Metanephros (tissue), 1 donor: ENCODE measurements around the gene FLYWCH2. TPM values are rescaled to one million over a fixed set of nuclear protein-coding genes. Genes with fewer than 3 reads are reported as not detected.

Source experiments
- total RNA-seq: library from RNA; depleted of rRNA; stranded (reverse); fragments of >200 nt; gene quantifications from one replicate; pipeline ENCODE4 v1.2.3, GENCODE V29; 2014

The FLYWCH2 gene
- total RNA-seq = 44.1 TPM

GRCh38 chr16:2882650-2883457 is at the start of gene FLYWCH2:
Gene FLYWCH2 (plus strand): TSS chr16:2883215. CDS start chr16:2896450, 13,235 bp downstream.

GRCh38 chr16:2857451-2858244 is 25.4 kb upstream of the FLYWCH2 start, which contains the start of gene PRSS22:
Gene PRSS22 (minus strand): TSS chr16:2858170. CDS start chr16:2858104, 66 bp downstream.

GRCh38 chr16:2911638-2912329 is 28.8 kb downstream of the FLYWCH2 start, which contains the start of gene FLYWCH1:
Gene FLYWCH1 (plus strand): TSS chr16:2911931. CDS start chr16:2929686, 17,755 bp downstream.

Other genes starting within 250 kb of the FLYWCH2 start
- 19.6 TPM for gene KCTD5, start 200.7 kb upstream of the FLYWCH2 start, total RNA-seq
- gene PRSS27, start 163.0 kb upstream of the FLYWCH2 start, total RNA-seq = 0.47 TPM
- gene SRRM2, start 130.6 kb upstream of the FLYWCH2 start, total RNA-seq = 260 TPM
- gene ELOB, start 105.9 kb upstream of the FLYWCH2 start, total RNA-seq = 166 TPM
- gene PRSS33, start 95.7 kb upstream of the FLYWCH2 start, total RNA-seq = 1.2 TPM
- not detected for gene PRSS41, start 84.7 kb upstream of the FLYWCH2 start, total RNA-seq
- not detected for gene PRSS21, start 66.0 kb upstream of the FLYWCH2 start, total RNA-seq
- 0.70 TPM for gene ZG16B, start 52.9 kb upstream of the FLYWCH2 start, total RNA-seq
- gene PRSS22, start 25.0 kb upstream of the FLYWCH2 start, total RNA-seq = 4.1 TPM
- gene FLYWCH1, start 28.7 kb downstream of the FLYWCH2 start, total RNA-seq = 23.8 TPM
- 2.9 TPM for gene KREMEN2, start 81.1 kb downstream of the FLYWCH2 start, total RNA-seq
- gene PAQR4, start 86.1 kb downstream of the FLYWCH2 start, total RNA-seq = 5.2 TPM
- gene PKMYT1, start 97.2 kb downstream of the FLYWCH2 start, total RNA-seq = 8.6 TPM
- gene CLDN9, start 129.7 kb downstream of the FLYWCH2 start, total RNA-seq = 2.5 TPM
- 7.6 TPM for gene CLDN6, start 135.0 kb downstream of the FLYWCH2 start, total RNA-seq
- gene TNFRSF12A, start 137.2 kb downstream of the FLYWCH2 start, total RNA-seq = 25.6 TPM
- 25.4 TPM for gene HCFC1R1, start 140.7 kb downstream of the FLYWCH2 start, total RNA-seq
- 18.2 TPM for gene THOC6, start 140.8 kb downstream of the FLYWCH2 start, total RNA-seq
- gene BICDL2, start 153.7 kb downstream of the FLYWCH2 start, total RNA-seq = 3.3 TPM
- gene MMP25, start 163.3 kb downstream of the FLYWCH2 start, total RNA-seq = 4.4 TPM
- gene IL32, start 182.4 kb downstream of the FLYWCH2 start, total RNA-seq = 44.8 TPM
- gene ZSCAN10, start 216.1 kb downstream of the FLYWCH2 start, total RNA-seq = 0.12 TPM
- gene ZNF205, start 229.4 kb downstream of the FLYWCH2 start, total RNA-seq = 19.0 TPM